ENCODE measurements around the gene UPK1A. TPM values are rescaled to one million over a fixed set of nuclear protein-coding genes. Genes with fewer than 3 reads are reported as not detected.

The UPK1A gene
- total and polyA plus RNA-seq, 2 of the 8 experiments (the other 6 are each of a cell fraction or from before 2014, with no cell fraction given): 0.56 to 9.9 TPM

GRCh38 chr19:35716801-35717664 is 50.7 kb downstream of the UPK1A start (continued):
- TF ChIP-seq, protein P1, sequence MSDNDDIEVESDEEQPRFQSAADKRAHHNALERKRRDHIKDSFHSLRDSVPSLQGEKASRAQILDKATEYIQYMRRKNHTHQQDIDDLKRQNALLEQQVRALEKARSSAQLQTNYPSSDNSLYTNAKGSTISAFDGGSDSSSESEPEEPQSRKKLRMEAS (IDR thresholded peaks at IDR 0.05): no peak; the same call in 1 of the 2 replicates
- TF ChIP-seq EGR1 (IDR thresholded peaks at IDR 0.05; ENCODE audit: borderline replicate concordance, low read depth, low read length) (peak; percentile 97), SP4 (IDR thresholded peaks at IDR 0.05; ENCODE audit: low read length) (no peak), TAF7 (optimal IDR thresholded peaks at IDR 0.05; ENCODE audit: borderline replicate concordance, low read depth, low read length) (peak; percentile 69), FOSL1 (IDR thresholded peaks at IDR 0.05; ENCODE audit: insufficient read depth, low read depth, low read length) (no peak), RAD21 (IDR thresholded peaks at IDR 0.05 in 1 of 2, conservative IDR thresholded peaks at IDR 0.05 in 1 of 2; ENCODE audit: low read depth in 2 of 2, low read length in 2 of 2) (peak; percentile 69 to 71), GTF2F1 (IDR thresholded peaks at IDR 0.05; ENCODE audit: borderline replicate concordance, low read depth, low read length) (no peak), BRCA1 (IDR thresholded peaks at IDR 0.05; ENCODE audit: low read depth, low read length) (no peak), POLR2AphosphoS5 (IDR thresholded peaks at IDR 0.05; ENCODE audit: low read depth, low read length) (peak; percentile 64), RNF2 (IDR thresholded peaks at IDR 0.05; ENCODE audit: borderline replicate concordance, low read depth, low read length, missing control alignments, poor library complexity, severe bottlenecking) (no peak), KDM1A (IDR thresholded peaks at IDR 0.05; ENCODE audit: borderline replicate concordance, low read length) (no peak), BCL11A (IDR thresholded peaks at IDR 0.05; ENCODE audit: low read depth in 2 of 2, low read length in 2 of 2) (no peak), SRF (IDR thresholded peaks at IDR 0.05; ENCODE audit: low read depth, low read length) (no peak), ASH2L (IDR thresholded peaks at IDR 0.05; ENCODE audit: low read length) (peak; percentile 40)
- TF ChIP-seq, protein P2, sequence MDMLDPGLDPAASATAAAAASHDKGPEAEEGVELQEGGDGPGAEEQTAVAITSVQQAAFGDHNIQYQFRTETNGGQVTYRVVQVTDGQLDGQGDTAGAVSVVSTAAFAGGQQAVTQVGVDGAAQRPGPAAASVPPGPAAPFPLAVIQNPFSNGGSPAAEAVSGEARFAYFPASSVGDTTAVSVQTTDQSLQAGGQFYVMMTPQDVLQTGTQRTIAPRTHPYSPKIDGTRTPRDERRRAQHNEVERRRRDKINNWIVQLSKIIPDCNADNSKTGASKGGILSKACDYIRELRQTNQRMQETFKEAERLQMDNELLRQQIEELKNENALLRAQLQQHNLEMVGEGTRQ (IDR thresholded peaks at IDR 0.05; ENCODE audit: low read length): no peak
- TF ChIP-seq, protein P3, sequence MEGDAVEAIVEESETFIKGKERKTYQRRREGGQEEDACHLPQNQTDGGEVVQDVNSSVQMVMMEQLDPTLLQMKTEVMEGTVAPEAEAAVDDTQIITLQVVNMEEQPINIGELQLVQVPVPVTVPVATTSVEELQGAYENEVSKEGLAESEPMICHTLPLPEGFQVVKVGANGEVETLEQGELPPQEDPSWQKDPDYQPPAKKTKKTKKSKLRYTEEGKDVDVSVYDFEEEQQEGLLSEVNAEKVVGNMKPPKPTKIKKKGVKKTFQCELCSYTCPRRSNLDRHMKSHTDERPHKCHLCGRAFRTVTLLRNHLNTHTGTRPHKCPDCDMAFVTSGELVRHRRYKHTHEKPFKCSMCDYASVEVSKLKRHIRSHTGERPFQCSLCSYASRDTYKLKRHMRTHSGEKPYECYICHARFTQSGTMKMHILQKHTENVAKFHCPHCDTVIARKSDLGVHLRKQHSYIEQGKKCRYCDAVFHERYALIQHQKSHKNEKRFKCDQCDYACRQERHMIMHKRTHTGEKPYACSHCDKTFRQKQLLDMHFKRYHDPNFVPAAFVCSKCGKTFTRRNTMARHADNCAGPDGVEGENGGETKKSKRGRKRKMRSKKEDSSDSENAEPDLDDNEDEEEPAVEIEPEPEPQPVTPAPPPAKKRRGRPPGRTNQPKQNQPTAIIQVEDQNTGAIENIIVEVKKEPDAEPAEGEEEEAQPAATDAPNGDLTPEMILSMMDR (IDR thresholded peaks at IDR 0.05; ENCODE audit: control extremely low read depth in 1 of 3, insufficient read depth in 1 of 3, low read depth in 1 of 3, low read length in 3 of 3): peak; percentile 58 to 77 (median 67)
- TF ChIP-seq, protein P4, sequence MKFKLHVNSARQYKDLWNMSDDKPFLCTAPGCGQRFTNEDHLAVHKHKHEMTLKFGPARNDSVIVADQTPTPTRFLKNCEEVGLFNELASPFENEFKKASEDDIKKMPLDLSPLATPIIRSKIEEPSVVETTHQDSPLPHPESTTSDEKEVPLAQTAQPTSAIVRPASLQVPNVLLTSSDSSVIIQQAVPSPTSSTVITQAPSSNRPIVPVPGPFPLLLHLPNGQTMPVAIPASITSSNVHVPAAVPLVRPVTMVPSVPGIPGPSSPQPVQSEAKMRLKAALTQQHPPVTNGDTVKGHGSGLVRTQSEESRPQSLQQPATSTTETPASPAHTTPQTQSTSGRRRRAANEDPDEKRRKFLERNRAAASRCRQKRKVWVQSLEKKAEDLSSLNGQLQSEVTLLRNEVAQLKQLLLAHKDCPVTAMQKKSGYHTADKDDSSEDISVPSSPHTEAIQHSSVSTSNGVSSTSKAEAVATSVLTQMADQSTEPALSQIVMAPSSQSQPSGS (IDR thresholded peaks at IDR 0.05; ENCODE audit: low read length): no peak

All from H1 (cell line).